H1 (cell line): ENCODE data around the gene ZIC5. TPM values are rescaled to one million over a fixed set of nuclear protein-coding genes. Genes with fewer than 3 reads are reported as not detected.

Experiments
- CTCF ChIA-PET: fragments of 300-600 bp; sonication (Branson Sonifier 250); formaldehyde crosslinking; loops from one replicate; lab custom pipeline; 2021; ENCODE audit not compliant: partially characterized antibody; lab: Charles Lee
- POLR2A ChIA-PET: fragments of 300-600 bp; sonication (Branson Sonifier 250); formaldehyde crosslinking; loops from one replicate; lab custom pipeline; 2021; ENCODE audit warnings: inconsistent platforms; ENCODE audit not compliant: partially characterized antibody; lab: Charles Lee
- DNase-seq, 2 experiments: peaks; one replicate each; pipeline versions ENCODE4 v3.0.0 to v3.0.0-alpha.2; 2010 to 2022; ENCODE audit warnings: low spot score in 2 of 2, low read depth in 1 of 2, mixed read lengths in 1 of 2
- FAIRE-seq: peaks from 2 replicates; lab custom pipeline; 2011; peaks lifted over from hg19 to GRCh38; lab: Jason Lieb, UNC
- H2AFZ ChIP-seq: 2 replicates; pipeline ENCODE4 v1.8.1; 2012; ENCODE audit warnings: low read length, inconsistent platforms
- H2AK5ac ChIP-seq: 2 replicates; pipeline ENCODE4 v1.6.1; 2013; ENCODE audit warnings: low read depth, low read length
- H2BK120ac ChIP-seq: replicated peaks from 2 replicates; pipeline ENCODE3; 2013; ENCODE audit warnings: low read depth, low read length, inconsistent platforms
- H2BK12ac ChIP-seq: 2 replicates; pipeline ENCODE4 v1.6.1; 2013; ENCODE audit warnings: low read depth, low read length
- H2BK15ac ChIP-seq: 2 replicates; pipeline ENCODE4 v1.6.1; 2013; ENCODE audit warnings: low read length
- H2BK20ac ChIP-seq: 2 replicates; pipeline ENCODE4 v1.6.1; 2013; ENCODE audit warnings: low read length
- H2BK5ac ChIP-seq: 2 replicates; pipeline ENCODE4 v1.6.1; 2013; ENCODE audit warnings: low read depth, low read length
- H3K14ac ChIP-seq: 2 replicates; pipeline ENCODE4 v1.6.1; 2013; ENCODE audit warnings: inconsistent platforms; ENCODE audit not compliant: insufficient read length
- H3K18ac ChIP-seq: 2 replicates; pipeline ENCODE4 v1.6.1; 2013; ENCODE audit warnings: low read length; ENCODE audit errors: extremely low read depth
- H3K23ac ChIP-seq: 2 replicates; pipeline ENCODE4 v1.6.1; 2013; ENCODE audit warnings: inconsistent platforms; ENCODE audit not compliant: insufficient read length
- H3K23me2 ChIP-seq: 2 replicates; pipeline ENCODE4 v1.6.1; 2013; ENCODE audit warnings: low read depth, low read length
- H3K27ac ChIP-seq: 2 replicates; pipeline ENCODE4 v1.6.1; 2011; ENCODE audit warnings: low read depth, low read length, inconsistent platforms
- H3K27me3 ChIP-seq, 4 experiments: replicated peaks in 1 of 4; 1 replicate in 1 of 4; 2 replicates in 3 of 4; pipeline versions ENCODE4 v1.6.1 to v1.8.1; 2011 to 2013; ENCODE audit warnings: low read length in 3 of 4, mild to moderate bottlenecking in 3 of 4, inconsistent platforms in 2 of 4, mixed read lengths in 2 of 4, moderate library complexity in 1 of 4; ENCODE audit not compliant: control insufficient read depth in 3 of 4, insufficient read depth in 3 of 4; ENCODE audit errors: extremely low read depth in 1 of 4
- H3K36me3 ChIP-seq, 4 experiments: 2 replicates each; pipeline versions ENCODE4 v1.6.1 to v1.8.1; 2011 to 2013; ENCODE audit warnings: mild to moderate bottlenecking in 4 of 4, low read length in 3 of 4, moderate library complexity in 2 of 4, control low read depth in 1 of 4, inconsistent platforms in 1 of 4; ENCODE audit not compliant: insufficient read depth in 4 of 4, control insufficient read depth in 2 of 4
- H3K4ac ChIP-seq: replicated peaks from 2 replicates; pipeline ENCODE3; 2013; ENCODE audit warnings: low read length, low read depth, mixed read lengths, inconsistent platforms; ENCODE audit not compliant: insufficient read length
- H3K4me1 ChIP-seq, 4 experiments: replicated peaks in 1 of 4; 1 replicate in 1 of 4; 2 replicates in 3 of 4; pipeline versions ENCODE4 v1.6.1 to v1.8.1; 2011 to 2013; ENCODE audit warnings: low read length in 3 of 4, inconsistent platforms in 2 of 4, mixed read lengths in 1 of 4; ENCODE audit not compliant: insufficient read depth in 4 of 4, control insufficient read depth in 3 of 4
- H3K4me2 ChIP-seq, 2 experiments: 2 replicates each; pipeline versions ENCODE4 v1.6.1 to v1.8.1; 2011 to 2013; ENCODE audit warnings: low read depth in 2 of 2, low read length in 2 of 2, control low read depth in 1 of 2, inconsistent platforms in 1 of 2, mild to moderate bottlenecking in 1 of 2; ENCODE audit not compliant: insufficient read depth in 1 of 2
- H3K4me3 ChIP-seq, 4 experiments: fragments of 200-600, 300-600 bp in 1 of 4; sonication (generic), shearing (Covaris generic), sonication (Bioruptor Twin) in 1 of 4; 2 replicates each; pipeline versions ENCODE4 v1.5.1 to v1.8.1; 2011 to 2016; ENCODE audit warnings: low read length in 4 of 4, low read depth in 3 of 4, control low read depth in 2 of 4, inconsistent platforms in 2 of 4, mild to moderate bottlenecking in 2 of 4, mixed read lengths in 1 of 4, moderate library complexity in 1 of 4; ENCODE audit not compliant: insufficient read depth in 2 of 4; ENCODE audit errors: extremely low read depth in 1 of 4
- H3K56ac ChIP-seq: replicated peaks from 2 replicates; pipeline ENCODE3; 2013; ENCODE audit warnings: low read depth, mild to moderate bottlenecking, mixed read lengths, low read length, inconsistent platforms; ENCODE audit not compliant: insufficient read length
- H3K79me1 ChIP-seq: 2 replicates; pipeline ENCODE4 v1.6.1; 2013; ENCODE audit warnings: low read depth, low read length, control low read depth
- H3K79me2 ChIP-seq, 2 experiments: 2 replicates each; pipeline versions ENCODE4 v1.6.1 to v1.8.1; 2012 to 2013; ENCODE audit warnings: low read length in 2 of 2, mild to moderate bottlenecking in 2 of 2, inconsistent platforms in 1 of 2; ENCODE audit not compliant: insufficient read depth in 2 of 2, control insufficient read depth in 1 of 2
- H3K9ac ChIP-seq, 4 experiments: replicated peaks in 1 of 4; 1 replicate in 1 of 4; 2 replicates in 3 of 4; pipeline versions ENCODE4 v1.6.1 to v1.8.1; 2011 to 2013; ENCODE audit warnings: low read depth in 3 of 4, low read length in 3 of 4, control low read depth in 2 of 4, mild to moderate bottlenecking in 2 of 4, moderate library complexity in 2 of 4, inconsistent platforms in 1 of 4; ENCODE audit errors: extremely low read depth in 1 of 4
- H3K9me3 ChIP-seq, 2 experiments: 2 replicates each; pipeline versions ENCODE4 v1.6.1 to v1.8.1; 2012 to 2013; ENCODE audit warnings: mild to moderate bottlenecking in 2 of 2, moderate library complexity in 2 of 2, control low read depth in 1 of 2, inconsistent platforms in 1 of 2, low read depth in 1 of 2, low read length in 1 of 2, mixed read lengths in 1 of 2; ENCODE audit not compliant: insufficient read depth in 2 of 2
- H4K20me1 ChIP-seq, 2 experiments: replicated peaks in 1 of 2; 2 replicates each; pipeline versions ENCODE3 to v1.8.1; 2011 to 2013; ENCODE audit warnings: inconsistent platforms in 2 of 2, low read length in 2 of 2, mild to moderate bottlenecking in 1 of 2; ENCODE audit not compliant: insufficient read depth in 2 of 2, control insufficient read depth in 1 of 2
- H4K5ac ChIP-seq: 2 replicates; pipeline ENCODE4 v1.6.1; 2013; ENCODE audit warnings: low read length, low read depth, mixed read lengths, inconsistent platforms; ENCODE audit not compliant: insufficient read length
- H4K8ac ChIP-seq: 2 replicates; pipeline ENCODE4 v1.8.0; 2013; ENCODE audit warnings: mild to moderate bottlenecking, moderate library complexity, low read length, inconsistent platforms; ENCODE audit not compliant: insufficient read depth; ENCODE audit errors: extremely low read depth
- H4K91ac ChIP-seq: replicated peaks from 2 replicates; pipeline ENCODE3; 2013; ENCODE audit warnings: low read length, mixed read lengths, inconsistent platforms; ENCODE audit not compliant: insufficient read length
- CBX8 ChIP-seq: fragments of 300-800, 300-1000 bp; sonication (generic); IDR thresholded peaks from 2 replicates; pipeline ENCODE4 v1.7.1; 2016; ENCODE audit warnings: low read depth, low read length, borderline replicate concordance
- EP300 ChIP-seq, 2 experiments: IDR thresholded peaks; 1 replicate in 1 of 2; 2 replicates in 1 of 2; pipeline ENCODE4 v1.6.1; 2011 to 2012; ENCODE audit warnings: low read depth in 2 of 2, low read length in 2 of 2, mild to moderate bottlenecking in 2 of 2, borderline replicate concordance in 1 of 2, inconsistent platforms in 1 of 2, moderate library complexity in 1 of 2
- FOSL1 ChIP-seq: IDR thresholded peaks from 2 replicates; pipeline ENCODE4 v1.6.1; 2011; ENCODE audit warnings: mild to moderate bottlenecking, low read depth, low read length, moderate library complexity; ENCODE audit not compliant: insufficient read depth
- KDM4A ChIP-seq: IDR thresholded peaks from one replicate; pipeline ENCODE4 v1.7.1; 2012; ENCODE audit warnings: low read depth, mild to moderate bottlenecking, moderate library complexity, low read length, inconsistent platforms; ENCODE audit not compliant: severe bottlenecking
- POU5F1 ChIP-seq: IDR thresholded peaks from 2 replicates; pipeline ENCODE4 v1.6.1; 2011; ENCODE audit warnings: low read depth, mild to moderate bottlenecking, low read length, moderate library complexity
- RNF2 ChIP-seq: fragments of 200-900, 300-1000 bp; sonication (generic); IDR thresholded peaks from 2 replicates; pipeline ENCODE4 v1.7.1; 2016; ENCODE audit warnings: borderline replicate concordance, low read depth, mild to moderate bottlenecking, antibody characterized with exemption, low read length; ENCODE audit not compliant: poor library complexity, severe bottlenecking; ENCODE audit errors: missing control alignments
- WGBS, 2 experiments: shearing (Covaris generic) in 1 of 2; methylation state at CpG; one replicate each; pipeline versions ENCODE4 v1.1.6 to v1.1.7; 2013 to 2015; ENCODE audit warnings: low lambda C conversion rate in 2 of 2, mixed read lengths in 2 of 2, inconsistent platforms in 1 of 2, low coverage in 1 of 2, missing lambda C conversion rate in 1 of 2; ENCODE audit not compliant: insufficient replicate concordance in 2 of 2, insufficient coverage in 1 of 2, insufficient read length in 1 of 2; ENCODE audit errors: extremely low coverage in 1 of 2, missing lambda C conversion rate in 1 of 2; 5-methylcytosine and 5-hydroxymethylcytosine counted together
- polyA plus RNA-seq, 7 experiments: library from polyadenylated mRNA; depleted of rRNA in 3 of 7; stranded (reverse) in 5 of 7; unstranded in 2 of 7; fragments of >200 nt in 5 of 7; fragments of 200-250 nt in 2 of 7; gene quantifications; 1 replicate in 5 of 7; 2 replicates in 1 of 7; 4 replicates in 1 of 7; pipeline versions ENCODE4 v1.2.1 to v1.2.3, GENCODE V29; 2011 to 2013; ENCODE audit warnings: missing spikeins in 2 of 7, mixed read lengths in 2 of 7
- total RNA-seq: library from RNA; stranded (reverse); fragmentation: NEBNext Ultra II Directional; extraction: Animal tissue kit (Norgen Biotek cat#: 25700); gene quantifications from 2 replicates; pipeline ENCODE4 v1.2.1, GENCODE V29; 2021
- TF ChIP-seq, protein P1 (sequence below): IDR thresholded peaks from 2 replicates; pipeline ENCODE4 v1.6.1; 2011; ENCODE audit warnings: low read depth, mild to moderate bottlenecking, low read length; ENCODE audit not compliant: insufficient read depth
- TF ChIP-seq, protein P2 (sequence below): IDR thresholded peaks from 2 replicates; pipeline ENCODE4 v1.6.1; 2012; ENCODE audit warnings: low read length, inconsistent platforms

Gene ZIC5
- total and polyA plus RNA-seq, 2 of the 8 experiments (the other 6 are each of a cell fraction or from before 2014, with no cell fraction given), result 14.2 to 52.7 TPM

DNA sequence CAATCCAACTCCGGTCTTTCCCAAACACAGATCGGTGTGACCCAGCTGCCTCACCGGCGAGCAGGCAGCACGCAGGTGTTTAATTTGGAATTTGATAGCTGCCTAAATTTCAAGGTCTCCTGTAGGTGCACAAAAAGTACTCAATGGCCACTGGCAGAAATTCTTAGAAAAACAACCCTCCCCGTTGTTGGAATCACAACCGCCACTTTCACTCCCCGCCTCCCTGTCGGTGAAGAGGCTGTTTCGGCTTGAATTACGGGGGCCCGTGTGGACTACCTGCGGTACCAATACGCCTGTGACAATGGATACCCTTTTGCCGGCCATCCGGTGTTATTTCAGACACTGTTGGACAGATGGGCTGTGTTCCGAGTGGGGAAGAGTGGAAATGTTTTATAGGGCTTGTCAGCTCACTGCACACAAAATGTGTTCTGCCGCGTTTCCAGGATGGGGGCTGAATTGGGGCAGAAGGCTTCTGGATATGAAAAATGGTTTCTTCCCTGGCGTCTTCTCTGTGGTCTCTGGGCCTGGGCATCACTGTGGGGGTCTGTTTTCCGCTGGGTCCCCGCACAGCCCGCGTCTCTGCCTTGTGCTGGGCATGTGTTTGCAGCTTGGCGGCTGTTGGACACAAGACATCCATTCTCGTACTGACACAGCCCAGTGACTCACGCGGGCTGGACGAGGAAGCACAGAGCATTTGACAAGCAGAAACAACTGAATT lies 45.4 kb downstream of the ZIC5 start:
- peak overlapping the region; percentile 48 for H4K91ac ChIP-seq
- no peaks in the 10 kb centered on the region for H4K20me1 ChIP-seq
- H3K4me1 ChIP-seq, result peaks cover 0 to 4% (median under 1%) of the 10 kb centered on the region in 4 experiments; a peak in 2 of 7 replicates
- H3K27ac ChIP-seq, result no peak overlapping the region
- no peak overlapping the region for H2BK5ac ChIP-seq
- no peak overlapping the region for H2AK5ac ChIP-seq
- H3K9me3 ChIP-seq, result no peaks in the 10 kb centered on the region
- H2BK15ac ChIP-seq, result 0 out of 2 replicates have a peak overlapping the region, but pooled peaks have one; percentile 23
- no peak overlapping the region for H2BK120ac ChIP-seq
- no peak overlapping the region for H3K56ac ChIP-seq
- FAIRE-seq (no peak), DNase-seq (no peak)
- H3K4me3 ChIP-seq, result no peak overlapping the region
- no peaks in the 10 kb centered on the region for H3K79me1 ChIP-seq
- peak overlapping the region; percentile 38; the same call in 1 of the 2 replicates for H4K8ac ChIP-seq
- H2AFZ ChIP-seq, result no peak overlapping the region
- H3K9ac ChIP-seq, result no peak overlapping the region
- H3K27me3 ChIP-seq, result no peaks in the 10 kb centered on the region
- H3K36me3 ChIP-seq, result no peaks in the 10 kb centered on the region
- H2BK12ac ChIP-seq, result no peak overlapping the region
- POLR2A ChIA-PET, result interaction anchor here (0.9 kb wide), 2 partner anchors 10 to 18 kb away, joined by 3 read pairs; no protein-coding TSS in a partner anchor
- H3K18ac ChIP-seq, result no peak overlapping the region; the same call in 1 of the 2 replicates
- no peak overlapping the region for H2BK20ac ChIP-seq
- WGBS, 2 experiments, result 84% methylated on average over 29 of the region's 29 CpGs; no CpG with 5 or more reads in 1 of the 2 experiments
- H3K79me2 ChIP-seq, result no peaks in the 10 kb centered on the region
- no peaks in the 10 kb centered on the region; the same call in 1 of the 2 replicates for H3K23me2 ChIP-seq
- H3K4me2 ChIP-seq, result no peak overlapping the region
- CTCF ChIA-PET, result interaction anchor here (0.6 to 3.4 kb wide), 17 partner anchors 8 to 801 kb away, joined by 3 to 18 read pairs (median 4); no protein-coding TSS in a partner anchor
- H3K4ac ChIP-seq, result peak overlapping the region; percentile 70
- H3K14ac ChIP-seq, result no peak overlapping the region
- H4K5ac ChIP-seq, result no peak overlapping the region
- H3K23ac ChIP-seq, result no peak overlapping the region
- TF ChIP-seq, protein P1, sequence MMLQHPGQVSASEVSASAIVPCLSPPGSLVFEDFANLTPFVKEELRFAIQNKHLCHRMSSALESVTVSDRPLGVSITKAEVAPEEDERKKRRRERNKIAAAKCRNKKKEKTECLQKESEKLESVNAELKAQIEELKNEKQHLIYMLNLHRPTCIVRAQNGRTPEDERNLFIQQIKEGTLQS, result no peak
- no peak for TF ChIP-seq RNF2
- TF ChIP-seq FOSL1, result no peak
- no peak for TF ChIP-seq EP300 (IDR thresholded peaks at IDR 0.05; ENCODE audit: borderline replicate concordance in 1 of 2, low read depth in 2 of 2, low read length in 2 of 2)
- no peak for TF ChIP-seq KDM4A
- no peak for TF ChIP-seq CBX8
- TF ChIP-seq POU5F1, result no peak
- TF ChIP-seq, protein P2, sequence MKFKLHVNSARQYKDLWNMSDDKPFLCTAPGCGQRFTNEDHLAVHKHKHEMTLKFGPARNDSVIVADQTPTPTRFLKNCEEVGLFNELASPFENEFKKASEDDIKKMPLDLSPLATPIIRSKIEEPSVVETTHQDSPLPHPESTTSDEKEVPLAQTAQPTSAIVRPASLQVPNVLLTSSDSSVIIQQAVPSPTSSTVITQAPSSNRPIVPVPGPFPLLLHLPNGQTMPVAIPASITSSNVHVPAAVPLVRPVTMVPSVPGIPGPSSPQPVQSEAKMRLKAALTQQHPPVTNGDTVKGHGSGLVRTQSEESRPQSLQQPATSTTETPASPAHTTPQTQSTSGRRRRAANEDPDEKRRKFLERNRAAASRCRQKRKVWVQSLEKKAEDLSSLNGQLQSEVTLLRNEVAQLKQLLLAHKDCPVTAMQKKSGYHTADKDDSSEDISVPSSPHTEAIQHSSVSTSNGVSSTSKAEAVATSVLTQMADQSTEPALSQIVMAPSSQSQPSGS, result no peak
